ENCODE results near the gene DHX8.
"Not testable (repeated sequence)": the region's sequence is repeated elsewhere in the genome, so short reads cannot be mapped to it uniquely, and the experiment has no call there.

The DHX8 gene

GRCh38 chr17:43462569-43462968 lies 21.2 kb upstream of the DHX8 start:
- DNase-seq: not testable (repeated sequence)

- no peak for DNase-seq
Observed at GRCh38 chr17:43463241-43463640, 20.5 kb upstream of the DHX8 start.

- DNase-seq: no peak
Observed at GRCh38 chr17:43464046-43464445, 19.7 kb upstream of the DHX8 start.

- DNase-seq: no peak
Observed at GRCh38 chr17:43465049-43465448, 18.7 kb upstream of the DHX8 start.

- no peak for DNase-seq
Observed at GRCh38 chr17:43467981-43468581, 15.7 kb upstream of the DHX8 start.

GRCh38 chr17:43468691-43469139 lies 15.1 kb upstream of the DHX8 start:
- no peak for DNase-seq

- no peak for DNase-seq
Observed at GRCh38 chr17:43469145-43469544, 14.6 kb upstream of the DHX8 start.

GRCh38 chr17:43471585-43472160 lies 12.1 kb upstream of the DHX8 start:
- DNase-seq: no peak

GRCh38 chr17:43475494-43476089 lies 8.2 kb upstream of the DHX8 start:
- DNase-seq: no peak

GRCh38 chr17:43476306-43476705 lies 7.5 kb upstream of the DHX8 start:
- DNase-seq: not testable (repeated sequence)

- no peak for DNase-seq
Observed at GRCh38 chr17:43477832-43478634, 5.7 kb upstream of the DHX8 start.

GRCh38 chr17:43479948-43480347 lies 3.8 kb upstream of the DHX8 start:
- DNase-seq: no peak

GRCh38 chr17:43482103-43483012 lies 1.4 kb upstream of the DHX8 start:
- DNase-seq: no peak

- DNase-seq: no peak
Observed at GRCh38 chr17:43490621-43491020, 6.8 kb downstream of the DHX8 start.

- not testable (repeated sequence) for DNase-seq
Observed at GRCh38 chr17:43509440-43509839, 25.7 kb downstream of the DHX8 start.

- not testable (repeated sequence) for DNase-seq
Observed at GRCh38 chr17:43511199-43511598, 27.4 kb downstream of the DHX8 start.

- DNase-seq: no peak
Observed at GRCh38 chr17:43515656-43516055, 31.9 kb downstream of the DHX8 start.

- no peak for DNase-seq
Observed at GRCh38 chr17:43517161-43517560, 33.4 kb downstream of the DHX8 start.

- DNase-seq: no peak
Observed at GRCh38 chr17:43517615-43518386, 34.0 kb downstream of the DHX8 start.

- DNase-seq: no peak
Observed at GRCh38 chr17:43521389-43521788, 37.6 kb downstream of the DHX8 start.

- no peak for DNase-seq
Observed at GRCh38 chr17:43524945-43525575, 41.3 kb downstream of the DHX8 start.

All from NCI-H1048 (cell line).